ENCODE measurements around the gene SAMD4A.

- TF ChIP-seq, protein P1, sequence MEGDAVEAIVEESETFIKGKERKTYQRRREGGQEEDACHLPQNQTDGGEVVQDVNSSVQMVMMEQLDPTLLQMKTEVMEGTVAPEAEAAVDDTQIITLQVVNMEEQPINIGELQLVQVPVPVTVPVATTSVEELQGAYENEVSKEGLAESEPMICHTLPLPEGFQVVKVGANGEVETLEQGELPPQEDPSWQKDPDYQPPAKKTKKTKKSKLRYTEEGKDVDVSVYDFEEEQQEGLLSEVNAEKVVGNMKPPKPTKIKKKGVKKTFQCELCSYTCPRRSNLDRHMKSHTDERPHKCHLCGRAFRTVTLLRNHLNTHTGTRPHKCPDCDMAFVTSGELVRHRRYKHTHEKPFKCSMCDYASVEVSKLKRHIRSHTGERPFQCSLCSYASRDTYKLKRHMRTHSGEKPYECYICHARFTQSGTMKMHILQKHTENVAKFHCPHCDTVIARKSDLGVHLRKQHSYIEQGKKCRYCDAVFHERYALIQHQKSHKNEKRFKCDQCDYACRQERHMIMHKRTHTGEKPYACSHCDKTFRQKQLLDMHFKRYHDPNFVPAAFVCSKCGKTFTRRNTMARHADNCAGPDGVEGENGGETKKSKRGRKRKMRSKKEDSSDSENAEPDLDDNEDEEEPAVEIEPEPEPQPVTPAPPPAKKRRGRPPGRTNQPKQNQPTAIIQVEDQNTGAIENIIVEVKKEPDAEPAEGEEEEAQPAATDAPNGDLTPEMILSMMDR (IDR thresholded peaks at IDR 0.05), result no peak
- TF ChIP-seq POLR2A (IDR thresholded peaks at IDR 0.05), result no peak
These were observed 103.0 kb downstream of the SAMD4A start for GRCh38 chr14:54669721-54670561.

Measured in lower leg skin (tissue), 3 donors.